ENCODE results near the gene DLG4. TPM values are rescaled to one million over a fixed set of nuclear protein-coding genes. Genes with fewer than 3 reads are reported as not detected.
A peak's percentile ranks its signal among the peaks of the same experiment; 100 is the strongest.

The DLG4 gene
- total RNA-seq: 10 to 100 TPM; 16.2 to 16.7 TPM

DNA sequence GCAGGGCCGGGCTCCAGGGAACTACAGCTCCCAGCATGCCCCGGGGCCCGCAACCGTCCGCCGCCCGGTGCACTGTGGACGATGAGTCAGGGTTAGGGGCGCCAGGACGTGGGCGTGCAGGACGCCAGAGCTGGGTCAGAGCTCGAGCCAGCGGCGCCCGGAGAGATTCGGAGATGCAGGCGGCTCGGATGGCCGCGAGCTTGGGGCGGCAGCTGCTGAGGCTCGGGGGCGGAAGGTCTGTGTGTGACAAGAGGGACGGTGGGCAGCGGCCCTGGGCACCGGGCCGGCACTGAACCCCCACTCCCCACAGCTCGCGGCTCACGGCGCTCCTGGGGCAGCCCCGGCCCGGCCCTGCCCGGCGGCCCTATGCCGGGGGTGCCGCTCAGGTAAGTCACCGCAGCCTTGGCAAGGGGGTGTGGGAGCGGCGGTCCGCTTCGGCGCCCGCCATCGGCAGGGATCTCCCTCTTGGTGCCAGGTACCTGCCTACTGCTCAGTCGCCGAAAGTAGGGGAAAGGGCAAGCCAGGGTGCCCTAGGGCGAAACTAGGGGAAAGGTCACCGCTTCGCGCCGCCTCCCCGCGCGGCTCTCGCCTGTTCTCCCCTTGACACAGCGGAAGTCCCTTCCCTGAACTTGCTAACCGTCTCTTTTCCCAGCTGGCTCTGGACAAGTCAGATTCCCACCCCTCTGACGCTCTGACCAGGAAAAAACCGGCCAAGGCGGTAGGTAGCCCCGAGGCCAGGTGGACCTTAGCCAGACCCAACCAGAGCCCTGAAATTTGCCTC is at the start of gene DLG4, which contains the start of gene ACADVL:
Gene DLG4, minus strand, starts transcription at position 25 of the 781 bp plus-strand sequence.
Gene ACADVL, plus strand, starts transcription at position 127 of the 781 bp plus-strand sequence. Its CDS starts 47 bp downstream, at position 174.
- DNase-seq: peak; percentile 90 to 91
- Mint-ChIP-seq H3K4me1 (ENCODE audit: low read depth) (peaks cover 65% of the 10 kb centered on the region), H3K36me3 (ENCODE audit: insufficient read depth in 2 of 2) (peaks cover 0 to 2% of the 10 kb centered on the region in 2 donors), H3K27ac (peak within 1 kb of the TSS; percentile 87), H3K9me3 (no peaks in the 10 kb centered on the region), H3K27me3 (ENCODE audit: low read depth) (no peaks in the 10 kb centered on the region), H3K4me3 (peak within 1 kb of the TSS; percentile 89 to 95)
- peak; percentile 83 to 86 for ATAC-seq (replicated peaks in 1 of 2)

GRCh38 chr17:7266784-7267183 is 47.1 kb upstream of the DLG4 start:
- Mint-ChIP-seq H3K27ac (no peak overlapping the region), H3K27me3 (ENCODE audit: low read depth) (peaks cover 21% of the 10 kb centered on the region), H3K36me3 (ENCODE audit: insufficient read depth in 2 of 2) (peaks cover 0 to 3% of the 10 kb centered on the region in 2 donors), H3K4me3 (no peak overlapping the region), H3K4me1 (ENCODE audit: low read depth) (peaks cover 23% of the 10 kb centered on the region), H3K9me3 (no peaks in the 10 kb centered on the region)
- ATAC-seq (replicated peaks in 1 of 2) (no peak), DNase-seq (no peak)

GRCh38 chr17:7263801-7264078 is 44.1 kb upstream of the DLG4 start:
- Mint-ChIP-seq H3K4me1 (ENCODE audit: low read depth) (peaks cover 38% of the 10 kb centered on the region), H3K4me3 (peak overlapping the region; percentile 58 to 82), H3K9me3 (no peaks in the 10 kb centered on the region), H3K36me3 (ENCODE audit: insufficient read depth in 2 of 2) (peaks cover 0 to 3% of the 10 kb centered on the region in 2 donors), H3K27ac (no peak overlapping the region), H3K27me3 (ENCODE audit: low read depth) (peaks cover 21% of the 10 kb centered on the region)
- ATAC-seq (replicated peaks in 1 of 2): no peak
- DNase-seq: no peak

DNA sequence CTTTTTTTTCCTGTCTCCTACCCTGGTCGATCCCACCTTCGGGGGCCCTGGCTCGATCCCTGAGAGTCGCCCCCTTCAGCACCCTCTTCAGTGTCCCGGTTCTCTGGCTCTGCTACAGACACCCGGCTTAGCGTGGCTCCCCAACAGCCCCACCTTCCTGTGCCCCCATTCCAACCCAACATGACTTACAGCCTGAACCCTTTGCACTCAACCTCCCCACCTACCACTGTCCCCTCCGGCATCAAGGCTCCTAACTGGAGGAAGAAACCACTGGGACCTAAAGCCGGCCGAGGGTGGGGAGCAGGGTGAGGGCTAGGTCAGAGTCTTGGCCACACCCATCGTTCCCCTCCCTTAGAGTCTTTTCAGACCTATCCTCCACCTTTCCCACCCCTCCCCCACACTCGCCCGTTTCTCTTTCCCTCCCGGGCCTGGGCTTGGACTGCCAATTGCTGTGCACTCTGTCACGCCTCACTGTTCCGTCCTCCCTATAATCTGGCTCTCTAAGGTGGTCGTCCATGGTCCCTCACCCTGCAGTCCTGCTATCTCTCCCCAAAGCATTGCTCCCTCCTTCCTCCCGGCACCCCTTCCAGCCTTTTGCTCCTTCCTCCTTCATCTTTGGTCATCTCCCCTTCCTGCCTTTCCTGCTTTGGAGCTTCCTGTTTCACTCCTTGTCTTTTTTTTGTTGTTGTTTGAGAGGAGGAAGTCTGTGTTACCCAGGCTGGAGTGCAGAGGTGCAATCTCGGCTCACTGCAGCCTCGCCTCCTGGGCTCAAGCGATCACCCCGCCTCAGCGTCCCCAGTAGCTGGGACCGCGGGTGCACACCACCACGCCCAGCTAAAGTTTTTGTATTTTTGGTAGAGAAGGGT is 43.5 kb upstream of the DLG4 start:
- H3K27ac Mint-ChIP-seq: peak overlapping the region; percentile 28
- peaks cover 0 to 3% of the 10 kb centered on the region in 2 donors for H3K36me3 Mint-ChIP-seq (ENCODE audit: insufficient read depth in 2 of 2)
- H3K27me3 Mint-ChIP-seq (ENCODE audit: low read depth): peaks cover 21% of the 10 kb centered on the region
- H3K4me1 Mint-ChIP-seq (ENCODE audit: low read depth): peaks cover 40% of the 10 kb centered on the region
- H3K4me3 Mint-ChIP-seq: peak overlapping the region; percentile 58 to 82
- no peak for DNase-seq
- no peaks in the 10 kb centered on the region for H3K9me3 Mint-ChIP-seq
- peak; percentile 16 to 27 for ATAC-seq (replicated peaks in 1 of 2)

- DNase-seq (no peak), ATAC-seq (replicated peaks in 1 of 2) (peak in 1 of 2 donors; percentile 1)
- H3K4me3 Mint-ChIP-seq: peak within 1 kb of the TSS; percentile 70 to 82
- peak within 1 kb of the TSS; percentile 28 for H3K27ac Mint-ChIP-seq
- peaks cover under 1 to 3% of the 10 kb centered on the region in 2 donors for H3K36me3 Mint-ChIP-seq (ENCODE audit: insufficient read depth in 2 of 2)
- H3K9me3 Mint-ChIP-seq: no peaks in the 10 kb centered on the region
- peaks cover 21% of the 10 kb centered on the region for H3K27me3 Mint-ChIP-seq (ENCODE audit: low read depth)
- peaks cover 40% of the 10 kb centered on the region for H3K4me1 Mint-ChIP-seq (ENCODE audit: low read depth)
Measured at GRCh38 chr17:7262192-7262934, 42.7 kb upstream of the DLG4 start, which contains the start of gene CLDN7. Gene CLDN7, minus strand, starts transcription at chr17:7262478. Its CDS starts 435 bp downstream, at chr17:7262043.

GRCh38 chr17:7261379-7262191 is 41.9 kb upstream of the DLG4 start:
- peaks cover 21% of the 10 kb centered on the region for H3K27me3 Mint-ChIP-seq (ENCODE audit: low read depth)
- no peaks in the 10 kb centered on the region for H3K9me3 Mint-ChIP-seq
- peak in 1 of 2 donors; percentile 50 for DNase-seq
- H3K27ac Mint-ChIP-seq: no peak overlapping the region
- H3K4me1 Mint-ChIP-seq (ENCODE audit: low read depth): peaks cover 40% of the 10 kb centered on the region
- ATAC-seq (replicated peaks in 1 of 2): peak; percentile 50 to 61
- H3K4me3 Mint-ChIP-seq: peak overlapping the region; percentile 70 to 80
- peaks cover 3 to 6% of the 10 kb centered on the region in 2 donors for H3K36me3 Mint-ChIP-seq (ENCODE audit: insufficient read depth in 2 of 2)

DNA sequence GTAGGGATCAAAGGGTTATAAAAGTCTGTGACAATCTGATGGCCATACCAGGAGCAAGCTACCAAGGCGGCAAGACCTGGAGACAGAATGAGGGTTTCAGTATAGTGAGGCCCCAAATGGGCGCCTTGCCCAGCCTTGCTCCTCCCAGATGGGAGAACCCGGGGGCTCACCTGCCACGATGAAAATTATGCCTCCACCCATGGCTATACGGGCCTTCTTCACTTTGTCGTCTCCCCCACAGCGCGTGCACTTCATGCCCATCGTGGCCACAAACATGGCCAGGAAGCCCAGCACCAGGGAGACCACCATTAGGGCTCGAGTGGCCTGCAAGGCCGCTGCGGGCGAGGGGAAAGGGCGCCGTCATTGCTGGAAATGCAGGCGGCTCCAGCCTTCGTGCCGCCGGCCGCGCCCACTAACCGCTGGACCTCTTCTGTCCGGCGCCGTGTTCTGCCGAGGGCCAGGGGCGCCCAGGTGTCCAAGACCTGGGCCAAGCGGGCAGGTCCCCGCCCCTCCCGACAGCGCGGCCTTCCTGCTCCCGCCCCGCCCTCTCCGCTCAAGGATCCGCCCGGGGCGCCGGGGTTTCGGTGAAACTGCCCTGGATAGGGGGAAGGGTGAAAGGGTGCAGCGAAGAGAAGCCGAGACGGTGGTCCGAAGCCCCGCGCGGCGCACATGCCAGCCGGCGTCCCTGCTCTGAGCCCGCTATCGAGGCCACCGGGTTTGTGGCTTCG is 41.2 kb upstream of the DLG4 start:
- H3K4me3 Mint-ChIP-seq: peak overlapping the region; percentile 59 to 68
- peaks cover 40% of the 10 kb centered on the region for H3K4me1 Mint-ChIP-seq (ENCODE audit: low read depth)
- H3K27ac Mint-ChIP-seq: no peak overlapping the region
- H3K27me3 Mint-ChIP-seq (ENCODE audit: low read depth): peaks cover 21% of the 10 kb centered on the region
- ATAC-seq (replicated peaks in 1 of 2): peak; percentile 46 to 53
- DNase-seq: no peak
- peaks cover 3 to 9% of the 10 kb centered on the region in 2 donors for H3K36me3 Mint-ChIP-seq (ENCODE audit: insufficient read depth in 2 of 2)
- no peaks in the 10 kb centered on the region for H3K9me3 Mint-ChIP-seq

DNA sequence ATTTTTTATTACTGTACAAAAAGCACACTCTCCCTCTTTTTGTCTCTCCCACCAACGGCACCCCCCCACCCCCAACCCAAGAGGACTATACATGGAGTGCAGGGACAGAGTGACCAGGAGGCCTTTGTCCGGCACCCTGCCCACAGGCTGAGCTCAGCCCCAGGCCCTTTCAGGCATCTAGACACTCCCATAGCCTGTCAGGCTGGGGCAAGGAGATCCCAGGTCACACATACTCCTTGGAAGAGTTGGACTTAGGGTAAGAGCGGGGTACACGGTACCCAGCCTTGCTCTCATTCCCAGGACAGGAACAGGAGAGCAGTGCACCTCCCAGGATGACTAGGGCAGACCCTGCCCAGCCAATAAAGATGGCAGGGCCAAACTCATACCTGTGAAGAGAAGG is 40.5 kb upstream of the DLG4 start:
- H3K4me1 Mint-ChIP-seq (ENCODE audit: low read depth): peaks cover 40% of the 10 kb centered on the region
- no peak overlapping the region for H3K27ac Mint-ChIP-seq
- peaks cover 21% of the 10 kb centered on the region for H3K27me3 Mint-ChIP-seq (ENCODE audit: low read depth)
- ATAC-seq (replicated peaks in 1 of 2): no peak
- H3K9me3 Mint-ChIP-seq: no peaks in the 10 kb centered on the region
- DNase-seq: no peak
- peaks cover 3 to 9% of the 10 kb centered on the region in 2 donors for H3K36me3 Mint-ChIP-seq (ENCODE audit: insufficient read depth in 2 of 2)
- H3K4me3 Mint-ChIP-seq: peak overlapping the region in 1 of 2 donors; percentile 55

- ATAC-seq (replicated peaks in 1 of 2): no peak
Measured at GRCh38 chr17:7259555-7259889, 39.9 kb upstream of the DLG4 start.

GRCh38 chr17:7258731-7259554 is 39.3 kb upstream of the DLG4 start:
- H3K36me3 Mint-ChIP-seq (ENCODE audit: insufficient read depth in 2 of 2): peaks cover 3 to 12% of the 10 kb centered on the region in 2 donors
- no peaks in the 10 kb centered on the region for H3K9me3 Mint-ChIP-seq
- ATAC-seq (replicated peaks in 1 of 2) (no peak), DNase-seq (no peak)
- peak overlapping the region; percentile 32 for H3K27ac Mint-ChIP-seq
- peaks cover 14% of the 10 kb centered on the region for H3K27me3 Mint-ChIP-seq (ENCODE audit: low read depth)
- H3K4me3 Mint-ChIP-seq: peak overlapping the region in 1 of 2 donors; percentile 4
- peaks cover 41% of the 10 kb centered on the region for H3K4me1 Mint-ChIP-seq (ENCODE audit: low read depth)

More at GRCh38 chr17:7259555-7259889, 39.9 kb upstream of the DLG4 start:
- H3K9me3 Mint-ChIP-seq: no peaks in the 10 kb centered on the region
- DNase-seq: no peak
- peaks cover 3 to 12% of the 10 kb centered on the region in 2 donors for H3K36me3 Mint-ChIP-seq (ENCODE audit: insufficient read depth in 2 of 2)
- H3K27ac Mint-ChIP-seq: no peak overlapping the region
- H3K4me3 Mint-ChIP-seq: peak overlapping the region in 1 of 2 donors; percentile 4
- H3K27me3 Mint-ChIP-seq (ENCODE audit: low read depth): peaks cover 20% of the 10 kb centered on the region
- H3K4me1 Mint-ChIP-seq (ENCODE audit: low read depth): peaks cover 40% of the 10 kb centered on the region

Measured in activated T-cell treated with anti-CD3 and anti-CD28 coated beads, Interleukin-2, amount 50 U/mL, for 72 hours (primary cell).